ENCODE measurements around the gene FOXP1. TPM values are rescaled to one million over a fixed set of nuclear protein-coding genes. Genes with fewer than 3 reads are reported as not detected.

The FOXP1 gene
- total RNA-seq, 1 experiment from 2014 or later: 75.3 TPM

DNA sequence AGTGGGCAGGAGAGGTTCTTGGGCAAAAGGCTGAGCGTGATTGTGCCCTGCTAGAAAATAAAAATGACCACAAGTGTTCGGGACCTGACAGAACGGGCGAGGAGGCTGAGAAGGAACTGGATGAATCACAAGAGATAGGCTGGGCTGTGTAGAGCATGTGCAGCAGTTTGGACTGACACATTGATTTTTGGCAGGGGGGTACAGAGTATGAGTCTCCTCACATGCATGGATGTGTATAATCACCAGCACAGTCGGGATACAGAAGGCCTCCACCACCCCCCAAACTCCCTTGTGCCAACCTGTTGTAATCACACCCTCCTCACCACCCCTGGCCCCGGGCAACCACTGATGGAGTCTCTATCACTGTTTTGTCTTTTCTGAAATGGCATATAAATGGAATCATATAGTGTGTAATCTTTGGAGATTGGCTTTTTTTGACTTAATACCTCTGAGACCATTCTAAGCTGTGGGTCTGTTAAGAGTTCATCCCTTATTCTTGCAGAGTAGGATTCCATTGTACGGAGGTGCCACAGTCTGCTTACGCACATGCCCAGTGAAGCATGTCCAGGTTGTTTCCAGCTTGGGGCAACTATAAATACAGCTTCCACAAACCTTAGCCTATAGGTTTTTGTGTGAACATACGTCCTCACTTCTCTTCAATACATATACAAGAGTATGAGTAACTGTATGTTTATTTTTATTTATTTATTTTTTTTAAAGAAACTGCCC lies 438.8 kb downstream of the FOXP1 start:
- Histone ChIP-seq H3K4ac (ENCODE audit: low read depth, low read length) (no peak overlapping the region), H3K18ac (ENCODE audit: insufficient read length, low read depth, low read length) (no peak overlapping the region), H2AK5ac (ENCODE audit: insufficient read length, low read length) (no peak overlapping the region), H3K9me3 (ENCODE audit: control insufficient read depth, low read depth, low read length) (no peaks in the 10 kb centered on the region), H2BK120ac (ENCODE audit: low read depth, low read length, poor library complexity, severe bottlenecking) (no peak overlapping the region), H3K27me3 (ENCODE audit: insufficient read depth, low read length) (no peaks in the 10 kb centered on the region), H3K23me2 (ENCODE audit: insufficient read length, low read depth, low read length, poor library complexity, severe bottlenecking) (no peaks in the 10 kb centered on the region), H3K79me2 (ENCODE audit: insufficient read depth, low read length) (no peaks in the 10 kb centered on the region), H4K91ac (ENCODE audit: insufficient read length, low read depth, low read length) (no peak overlapping the region), H3K56ac (ENCODE audit: insufficient read length, low read depth, low read length) (no peak overlapping the region), H3K27ac (ENCODE audit: insufficient read length, low read depth, low read length) (no peak overlapping the region), H3K14ac (ENCODE audit: insufficient read depth, low read length) (no peak overlapping the region), H3T11ph (ENCODE audit: low read length) (no peak overlapping the region), H2BK12ac (ENCODE audit: insufficient read length, low read depth, low read length) (peak overlapping the region; percentile 17), H2BK15ac (ENCODE audit: low read depth, low read length) (no peak overlapping the region), H2AFZ (ENCODE audit: low read length) (no peak overlapping the region), H2BK5ac (ENCODE audit: insufficient read length, low read length) (no peak overlapping the region), H4K8ac (replicated peaks; ENCODE audit: insufficient read length, low read depth, low read length) (no peak overlapping the region), H3K4me1 (ENCODE audit: insufficient read depth, low read length) (peaks cover 11% of the 10 kb centered on the region; the same call in 1 of the 2 replicates), H3K9ac (ENCODE audit: extremely low read depth, insufficient read length, low read length) (no peak overlapping the region), H3K4me2 (ENCODE audit: insufficient read depth, insufficient read length, low read length) (no peak overlapping the region), H2BK20ac (ENCODE audit: low read depth, low read length, poor library complexity, severe bottlenecking) (no peak overlapping the region), H4K5ac (ENCODE audit: insufficient read length, low read depth, low read length) (no peak overlapping the region), H4K20me1 (ENCODE audit: control insufficient read depth, insufficient read depth, insufficient read length) (no peaks in the 10 kb centered on the region), H3K23ac (ENCODE audit: insufficient read length, low read depth, low read length) (no peak overlapping the region), H3K79me1 (ENCODE audit: insufficient read depth, low read depth, low read length, poor library complexity, severe bottlenecking) (no peaks in the 10 kb centered on the region)
- TF ChIP-seq CTCF (conservative IDR thresholded peaks at IDR 0.05): no peak
- DNase-seq: no peak
- Mint-ChIP-seq H3K4me1 (peaks cover 28 to 31% of the 10 kb centered on the region in 2 experiments), H3K9me3 (no peaks in the 10 kb centered on the region), H3K36me3 (ENCODE audit: insufficient read depth in 1 of 3, low read depth in 3 of 3) (peaks cover 2 to 15% (median 8%) of the 10 kb centered on the region in 3 experiments; a peak in 4 of 7 replicates), H3K4me3 (no peak overlapping the region), H3K27ac (peak overlapping the region in 2 of 3 experiments; percentile 9 to 63; a peak in 3 of 7 replicates), H3K27me3 (ENCODE audit: low read depth) (no peaks in the 10 kb centered on the region)
- no CpG with 5 or more reads among the region's 9 CpGs for WGBS (ENCODE audit: extremely low coverage, insufficient read length, low lambda C conversion rate)

Measured in H9 (cell line).